ENCODE results near the gene PRDM11. TPM values are rescaled to one million over a fixed set of nuclear protein-coding genes. Genes with fewer than 3 reads are reported as not detected.

The PRDM11 gene
- total and polyA plus RNA-seq, 4 donors: 6.1 to 29.6 (median 18.0) TPM

GRCh38 chr11:45174168-45174835, 27.9 kb downstream of the PRDM11 start:
- no peak for ATAC-seq (ENCODE audit: low FRiP score)
- peaks cover 0 to 3% of the 10 kb centered on the region in 2 donors for H3K4me1 ChIP-seq (ENCODE audit: control insufficient read depth in 1 of 2, insufficient read depth in 2 of 2, low read length in 2 of 2)
- H3K4me3 ChIP-seq (ENCODE audit: low read length in 2 of 2): no peak overlapping the region
- H3K36me3 ChIP-seq (ENCODE audit: control insufficient read depth in 1 of 2, insufficient read depth in 2 of 2, low read length in 1 of 2): no peaks in the 10 kb centered on the region
- H3K27ac ChIP-seq (ENCODE audit: low read depth in 1 of 2, low read length in 2 of 2): no peak overlapping the region
- WGBS, 2 donors: 93 to 98% methylated on average over 6 of the region's 6 CpGs
- no peaks in the 10 kb centered on the region for H3K27me3 ChIP-seq (ENCODE audit: control insufficient read depth in 1 of 2, insufficient read depth in 2 of 2, low read length in 1 of 2)
- DNase-seq: no peak
- no peaks in the 10 kb centered on the region for H3K9me3 ChIP-seq (ENCODE audit: control insufficient read depth, low read length)
- intact Hi-C loops (cut with DNase I): no loop called here

- H3K4me3 ChIP-seq (ENCODE audit: low read length in 2 of 2): no peak overlapping the region
- H3K36me3 ChIP-seq (ENCODE audit: control insufficient read depth in 1 of 2, insufficient read depth in 2 of 2, low read length in 1 of 2): no peaks in the 10 kb centered on the region
- ATAC-seq (ENCODE audit: low FRiP score): no peak
- no peak overlapping the region for H3K27ac ChIP-seq (ENCODE audit: low read depth in 1 of 2, low read length in 2 of 2)
- intact Hi-C loops (cut with DNase I): no loop called here
- H3K4me1 ChIP-seq (ENCODE audit: control insufficient read depth in 1 of 2, insufficient read depth in 2 of 2, low read length in 2 of 2): peaks cover 0 to 3% of the 10 kb centered on the region in 2 donors
- WGBS, 2 donors: 94 to 97% methylated on average over 4 of the region's 4 CpGs
- no peaks in the 10 kb centered on the region for H3K9me3 ChIP-seq (ENCODE audit: control insufficient read depth, low read length)
- no peak for DNase-seq
- no peaks in the 10 kb centered on the region for H3K27me3 ChIP-seq (ENCODE audit: control insufficient read depth in 1 of 2, insufficient read depth in 2 of 2, low read length in 1 of 2)
Measured at GRCh38 chr11:45174963-45175362, 28.5 kb downstream of the PRDM11 start.

GRCh38 chr11:45176996-45177395, 30.6 kb downstream of the PRDM11 start:
- DNase-seq (peak; percentile 78 to 84), ATAC-seq (ENCODE audit: low FRiP score) (no peak)
- no peaks in the 10 kb centered on the region for H3K27me3 ChIP-seq (ENCODE audit: control insufficient read depth in 1 of 2, insufficient read depth in 2 of 2, low read length in 1 of 2)
- no peaks in the 10 kb centered on the region for H3K36me3 ChIP-seq (ENCODE audit: control insufficient read depth in 1 of 2, insufficient read depth in 2 of 2, low read length in 1 of 2)
- intact Hi-C loops (cut with DNase I): no loop called here
- 0 to 4% methylated on average over 1 of the region's 1 CpG for WGBS, 2 donors
- no peak overlapping the region for H3K4me3 ChIP-seq (ENCODE audit: low read length in 2 of 2)
- peaks cover 0 to 3% of the 10 kb centered on the region in 2 donors for H3K4me1 ChIP-seq (ENCODE audit: control insufficient read depth in 1 of 2, insufficient read depth in 2 of 2, low read length in 2 of 2)
- H3K27ac ChIP-seq (ENCODE audit: low read depth in 1 of 2, low read length in 2 of 2): peak overlapping the region in 1 of 2 donors; percentile 67
- no peaks in the 10 kb centered on the region for H3K9me3 ChIP-seq (ENCODE audit: control insufficient read depth, low read length)

- 82 to 83% methylated on average over 7 of the region's 7 CpGs for WGBS, 2 donors
- Histone ChIP-seq H3K36me3 (ENCODE audit: control insufficient read depth in 1 of 2, insufficient read depth in 2 of 2, low read length in 1 of 2) (no peaks in the 10 kb centered on the region), H3K9me3 (ENCODE audit: control insufficient read depth, low read length) (no peaks in the 10 kb centered on the region), H3K27ac (ENCODE audit: low read depth in 1 of 2, low read length in 2 of 2) (peak overlapping the region in 1 of 2 donors; percentile 80), H3K4me3 (ENCODE audit: low read length in 2 of 2) (no peak overlapping the region), H3K27me3 (ENCODE audit: control insufficient read depth in 1 of 2, insufficient read depth in 2 of 2, low read length in 1 of 2) (no peaks in the 10 kb centered on the region), H3K4me1 (ENCODE audit: control insufficient read depth in 1 of 2, insufficient read depth in 2 of 2, low read length in 2 of 2) (peaks cover 0 to 3% of the 10 kb centered on the region in 2 donors)
- ATAC-seq (ENCODE audit: low FRiP score) (no peak), DNase-seq (peak in 1 of 2 donors; percentile 14)
- intact Hi-C loops (cut with DNase I): loop anchor here in 1 of 2 donors (1.0 kb wide), 1 partner anchor 31 kb away; no protein-coding TSS in a partner anchor
Measured at GRCh38 chr11:45178223-45178622, 31.8 kb downstream of the PRDM11 start.

- H3K36me3 ChIP-seq (ENCODE audit: control insufficient read depth in 1 of 2, insufficient read depth in 2 of 2, low read length in 1 of 2): no peaks in the 10 kb centered on the region
- intact Hi-C loops (cut with DNase I): loop anchor here in 1 of 2 donors (1.0 kb wide), 1 partner anchor 32 kb away; no protein-coding TSS in a partner anchor
- no peaks in the 10 kb centered on the region for H3K27me3 ChIP-seq (ENCODE audit: control insufficient read depth in 1 of 2, insufficient read depth in 2 of 2, low read length in 1 of 2)
- H3K27ac ChIP-seq (ENCODE audit: low read depth in 1 of 2, low read length in 2 of 2): peak overlapping the region in 1 of 2 donors; percentile 88
- 43 to 48% methylated on average over 8 of the region's 8 CpGs for WGBS, 2 donors
- peak in 1 of 2 donors; percentile 25 for DNase-seq
- H3K4me3 ChIP-seq (ENCODE audit: low read length in 2 of 2): no peak overlapping the region
- no peak for ATAC-seq (ENCODE audit: low FRiP score)
- H3K9me3 ChIP-seq (ENCODE audit: control insufficient read depth, low read length): no peaks in the 10 kb centered on the region
- peaks cover 0 to 3% of the 10 kb centered on the region in 2 donors for H3K4me1 ChIP-seq (ENCODE audit: control insufficient read depth in 1 of 2, insufficient read depth in 2 of 2, low read length in 2 of 2)
Measured at GRCh38 chr11:45178890-45179671, 32.6 kb downstream of the PRDM11 start.

GRCh38 chr11:45179686-45180178, 33.3 kb downstream of the PRDM11 start:
- H3K4me1 ChIP-seq (ENCODE audit: control insufficient read depth in 1 of 2, insufficient read depth in 2 of 2, low read length in 2 of 2): peaks cover 0 to 3% of the 10 kb centered on the region in 2 donors
- H3K27ac ChIP-seq (ENCODE audit: low read depth in 1 of 2, low read length in 2 of 2): peak overlapping the region; percentile 72 to 88
- 68 to 70% methylated on average over 6 of the region's 6 CpGs for WGBS, 2 donors
- no peak for DNase-seq
- peak overlapping the region in 1 of 2 donors; percentile 87 for H3K4me3 ChIP-seq (ENCODE audit: low read length in 2 of 2)
- no peaks in the 10 kb centered on the region for H3K9me3 ChIP-seq (ENCODE audit: control insufficient read depth, low read length)
- no peaks in the 10 kb centered on the region for H3K36me3 ChIP-seq (ENCODE audit: control insufficient read depth in 1 of 2, insufficient read depth in 2 of 2, low read length in 1 of 2)
- no peak for ATAC-seq (ENCODE audit: low FRiP score)
- H3K27me3 ChIP-seq (ENCODE audit: control insufficient read depth in 1 of 2, insufficient read depth in 2 of 2, low read length in 1 of 2): no peaks in the 10 kb centered on the region
- intact Hi-C loops (cut with DNase I): loop anchor here in 1 of 2 donors (2.0 kb wide), 1 partner anchor 33 kb away; the partner anchor contains the start of gene PRDM11

- Histone ChIP-seq H3K4me1 (ENCODE audit: control insufficient read depth in 1 of 2, insufficient read depth in 2 of 2, low read length in 2 of 2) (peaks cover 0 to 3% of the 10 kb centered on the region in 2 donors), H3K9me3 (ENCODE audit: control insufficient read depth, low read length) (no peaks in the 10 kb centered on the region), H3K27me3 (ENCODE audit: control insufficient read depth in 1 of 2, insufficient read depth in 2 of 2, low read length in 1 of 2) (no peaks in the 10 kb centered on the region), H3K27ac (ENCODE audit: low read depth in 1 of 2, low read length in 2 of 2) (peak overlapping the region; percentile 72 to 89), H3K4me3 (ENCODE audit: low read length in 2 of 2) (peak overlapping the region; percentile 19 to 87), H3K36me3 (ENCODE audit: control insufficient read depth in 1 of 2, insufficient read depth in 2 of 2, low read length in 1 of 2) (no peaks in the 10 kb centered on the region)
- ATAC-seq (ENCODE audit: low FRiP score) (peak; percentile 77), DNase-seq (peak; percentile 61 to 86)
- WGBS, 2 donors: 2% methylated on average over 29 to 78 of the region's 78 CpGs
- intact Hi-C loops (cut with DNase I): loop anchor here in 1 of 2 donors (2.0 kb wide), 1 partner anchor 34 kb away; the partner anchor contains the start of gene PRDM11
Measured at GRCh38 chr11:45180179-45180847, 33.9 kb downstream of the PRDM11 start.

- no peaks in the 10 kb centered on the region for H3K9me3 ChIP-seq (ENCODE audit: control insufficient read depth, low read length)
- H3K27ac ChIP-seq (ENCODE audit: low read depth in 1 of 2, low read length in 2 of 2): peak overlapping the region; percentile 72 to 89
- 0 to 1% methylated on average over 20 to 33 of the region's 33 CpGs for WGBS, 2 donors
- H3K27me3 ChIP-seq (ENCODE audit: control insufficient read depth in 1 of 2, insufficient read depth in 2 of 2, low read length in 1 of 2): no peaks in the 10 kb centered on the region
- ATAC-seq (ENCODE audit: low FRiP score): peak; percentile 86
- DNase-seq: peak; percentile 79 to 92
- no peaks in the 10 kb centered on the region for H3K36me3 ChIP-seq (ENCODE audit: control insufficient read depth in 1 of 2, insufficient read depth in 2 of 2, low read length in 1 of 2)
- intact Hi-C loops (cut with DNase I): loop anchor here in 1 of 2 donors (2.0 kb wide), 1 partner anchor 34 kb away; the partner anchor contains the start of gene PRDM11
- peaks cover 0 to 3% of the 10 kb centered on the region in 2 donors for H3K4me1 ChIP-seq (ENCODE audit: control insufficient read depth in 1 of 2, insufficient read depth in 2 of 2, low read length in 2 of 2)
- peak overlapping the region; percentile 19 to 87 for H3K4me3 ChIP-seq (ENCODE audit: low read length in 2 of 2)
Measured at GRCh38 chr11:45180848-45181192, 34.4 kb downstream of the PRDM11 start.

Measured in aorta (tissue), 5 donors.